ENCODE measurements around the gene DIAPH3.

DIAPH3 gene

DNA sequence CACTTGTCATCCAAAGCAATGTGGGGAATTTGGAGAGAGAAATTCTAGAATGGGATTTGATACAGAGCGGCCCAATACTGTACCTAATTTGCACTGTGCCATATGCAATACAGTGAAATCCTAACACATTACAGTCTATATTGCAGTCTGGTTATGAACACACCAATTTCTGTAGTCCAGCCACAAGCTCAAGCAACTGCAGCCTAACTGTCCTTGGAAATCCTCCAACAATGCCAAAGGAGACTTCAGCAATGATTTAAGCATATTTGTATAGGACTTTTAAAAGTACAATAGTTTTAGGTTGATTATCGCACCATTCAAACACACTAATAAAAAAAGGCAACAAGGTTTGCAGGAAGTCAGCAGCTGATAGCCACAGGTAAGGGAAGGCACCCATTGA, 17.3 kb downstream of the DIAPH3 start:
- TF ChIP-seq EZH2phosphoT487 (IDR thresholded peaks at IDR 0.05; ENCODE audit: borderline replicate concordance), result no peak
- TF ChIP-seq, protein P1, sequence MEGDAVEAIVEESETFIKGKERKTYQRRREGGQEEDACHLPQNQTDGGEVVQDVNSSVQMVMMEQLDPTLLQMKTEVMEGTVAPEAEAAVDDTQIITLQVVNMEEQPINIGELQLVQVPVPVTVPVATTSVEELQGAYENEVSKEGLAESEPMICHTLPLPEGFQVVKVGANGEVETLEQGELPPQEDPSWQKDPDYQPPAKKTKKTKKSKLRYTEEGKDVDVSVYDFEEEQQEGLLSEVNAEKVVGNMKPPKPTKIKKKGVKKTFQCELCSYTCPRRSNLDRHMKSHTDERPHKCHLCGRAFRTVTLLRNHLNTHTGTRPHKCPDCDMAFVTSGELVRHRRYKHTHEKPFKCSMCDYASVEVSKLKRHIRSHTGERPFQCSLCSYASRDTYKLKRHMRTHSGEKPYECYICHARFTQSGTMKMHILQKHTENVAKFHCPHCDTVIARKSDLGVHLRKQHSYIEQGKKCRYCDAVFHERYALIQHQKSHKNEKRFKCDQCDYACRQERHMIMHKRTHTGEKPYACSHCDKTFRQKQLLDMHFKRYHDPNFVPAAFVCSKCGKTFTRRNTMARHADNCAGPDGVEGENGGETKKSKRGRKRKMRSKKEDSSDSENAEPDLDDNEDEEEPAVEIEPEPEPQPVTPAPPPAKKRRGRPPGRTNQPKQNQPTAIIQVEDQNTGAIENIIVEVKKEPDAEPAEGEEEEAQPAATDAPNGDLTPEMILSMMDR (conservative IDR thresholded peaks at IDR 0.05; ENCODE audit: low read length), result no peak
- H4K20me1 ChIP-seq (ENCODE audit: insufficient read depth, low read length, poor library complexity, severe bottlenecking), result no peaks in the 10 kb centered on the region
- no peak overlapping the region for H2AFZ ChIP-seq (ENCODE audit: low read length)
- H3K9ac ChIP-seq (ENCODE audit: low read depth, low read length, poor library complexity, severe bottlenecking), result no peak overlapping the region
- H3K79me2 ChIP-seq (ENCODE audit: insufficient read depth, low read length), result peaks cover 96% of the 10 kb centered on the region
- no peaks in the 10 kb centered on the region for H3K9me3 ChIP-seq (ENCODE audit: insufficient read depth, low read depth, low read length)
- H3K9me2 ChIP-seq (replicated peaks; ENCODE audit: low read depth, low read length), result no peaks in the 10 kb centered on the region
- H3K36me3 ChIP-seq (ENCODE audit: insufficient read depth, low read length), result no peaks in the 10 kb centered on the region
- H3F3A ChIP-seq (ENCODE audit: low read depth), result no peaks in the 10 kb centered on the region
- H3K4me1 ChIP-seq (ENCODE audit: insufficient read depth, low read length, poor library complexity, severe bottlenecking), result peaks cover 30% of the 10 kb centered on the region
- H3K4me2 ChIP-seq (ENCODE audit: low read depth, low read length, poor library complexity, severe bottlenecking), result no peak overlapping the region
- no peaks in the 10 kb centered on the region for H3K27me3 ChIP-seq (ENCODE audit: insufficient read depth, low read length, poor library complexity, severe bottlenecking)
- H3K4me3 ChIP-seq (ENCODE audit: low read length, poor library complexity, severe bottlenecking), result no peak overlapping the region

DNA sequence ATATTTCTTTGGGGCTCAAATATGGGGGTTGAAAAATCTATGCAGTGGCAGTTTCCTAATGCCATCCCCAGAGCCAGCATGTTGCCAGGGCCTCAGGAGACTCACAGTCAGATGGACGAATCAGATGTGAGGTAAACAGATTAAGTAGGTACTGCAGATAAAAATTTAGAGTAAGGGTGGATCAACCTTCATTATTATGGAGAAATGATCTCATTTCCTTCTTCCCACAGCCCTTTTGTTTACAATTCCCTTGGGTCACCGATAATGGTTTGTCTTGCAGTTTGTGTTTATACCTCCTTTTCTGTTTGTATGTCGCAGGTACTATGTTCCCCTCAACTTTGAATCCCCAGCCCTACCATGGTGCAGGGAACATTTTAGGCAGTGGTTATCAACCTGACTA, 20.0 kb downstream of the DIAPH3 start:
- Histone ChIP-seq H3K9me2 (replicated peaks; ENCODE audit: low read depth, low read length) (no peaks in the 10 kb centered on the region), H3K36me3 (ENCODE audit: insufficient read depth, low read length) (no peaks in the 10 kb centered on the region), H2AFZ (ENCODE audit: low read length) (no peak overlapping the region), H3K9me3 (ENCODE audit: insufficient read depth, low read depth, low read length) (no peaks in the 10 kb centered on the region), H3K4me1 (ENCODE audit: insufficient read depth, low read length, poor library complexity, severe bottlenecking) (peaks cover 28% of the 10 kb centered on the region), H3F3A (ENCODE audit: low read depth) (no peaks in the 10 kb centered on the region), H3K79me2 (ENCODE audit: insufficient read depth, low read length) (peaks cover 99% of the 10 kb centered on the region), H3K4me2 (ENCODE audit: low read depth, low read length, poor library complexity, severe bottlenecking) (peak overlapping the region; percentile 4), H4K20me1 (ENCODE audit: insufficient read depth, low read length, poor library complexity, severe bottlenecking) (no peaks in the 10 kb centered on the region), H3K9ac (ENCODE audit: low read depth, low read length, poor library complexity, severe bottlenecking) (no peak overlapping the region), H3K4me3 (ENCODE audit: low read length, poor library complexity, severe bottlenecking) (no peak overlapping the region), H3K27me3 (ENCODE audit: insufficient read depth, low read length, poor library complexity, severe bottlenecking) (no peaks in the 10 kb centered on the region)
- TF ChIP-seq EZH2phosphoT487 (IDR thresholded peaks at IDR 0.05; ENCODE audit: borderline replicate concordance), result no peak
- TF ChIP-seq, protein P1 (conservative IDR thresholded peaks at IDR 0.05; ENCODE audit: low read length), result no peak

DNA sequence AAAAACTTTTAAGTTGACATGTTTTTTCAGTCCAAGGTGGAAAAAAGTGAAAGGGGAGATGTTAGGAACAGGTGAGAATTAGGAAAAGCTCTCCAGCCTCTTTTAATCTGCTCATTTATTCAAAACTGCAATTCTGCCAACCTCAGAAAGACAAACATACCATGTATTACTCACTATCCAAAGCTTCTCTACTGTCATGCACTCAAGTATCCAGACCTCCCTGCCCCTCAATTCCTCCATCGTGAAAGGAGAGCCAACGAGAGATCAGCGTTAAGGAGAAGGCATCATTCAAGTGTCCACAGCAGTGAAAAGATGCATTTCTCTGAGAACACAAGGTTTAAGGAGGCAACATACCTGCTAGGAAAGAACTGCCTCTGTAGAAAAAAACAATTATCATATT, 24.5 kb downstream of the DIAPH3 start:
- Histone ChIP-seq H3K4me2 (ENCODE audit: low read depth, low read length, poor library complexity, severe bottlenecking) (no peak overlapping the region), H3K36me3 (ENCODE audit: insufficient read depth, low read length) (no peaks in the 10 kb centered on the region), H3K9me2 (replicated peaks; ENCODE audit: low read depth, low read length) (no peaks in the 10 kb centered on the region), H3K4me3 (ENCODE audit: low read length, poor library complexity, severe bottlenecking) (no peak overlapping the region), H3F3A (ENCODE audit: low read depth) (no peaks in the 10 kb centered on the region), H4K20me1 (ENCODE audit: insufficient read depth, low read length, poor library complexity, severe bottlenecking) (no peaks in the 10 kb centered on the region), H3K9me3 (ENCODE audit: insufficient read depth, low read depth, low read length) (no peaks in the 10 kb centered on the region), H3K4me1 (ENCODE audit: insufficient read depth, low read length, poor library complexity, severe bottlenecking) (peaks cover 16% of the 10 kb centered on the region), H2AFZ (ENCODE audit: low read length) (no peak overlapping the region), H3K79me2 (ENCODE audit: insufficient read depth, low read length) (peaks cover 84% of the 10 kb centered on the region), H3K9ac (ENCODE audit: low read depth, low read length, poor library complexity, severe bottlenecking) (no peak overlapping the region), H3K27me3 (ENCODE audit: insufficient read depth, low read length, poor library complexity, severe bottlenecking) (no peaks in the 10 kb centered on the region)
- TF ChIP-seq, protein P1 (conservative IDR thresholded peaks at IDR 0.05; ENCODE audit: low read length), result no peak
- TF ChIP-seq EZH2phosphoT487 (IDR thresholded peaks at IDR 0.05; ENCODE audit: borderline replicate concordance), result no peak
